OCI-LY1 (cell line): ENCODE measurements around the gene ZNF768.

Experiments used
- CTCF ChIP-seq: fragments of 200-600 bp; sonication (generic), shearing (Covaris generic); IDR thresholded peaks from 2 replicates; pipeline ENCODE4 v1.5.1; 2017; ENCODE audit warnings: mild to moderate bottlenecking, antibody characterized with exemption, low read length, moderate library complexity, mixed read lengths
- EZH2 ChIP-seq: fragments of 200-600 bp; sonication (generic), shearing (Covaris generic); IDR thresholded peaks from 2 replicates; pipeline ENCODE4 v1.8.0; 2017; ENCODE audit warnings: borderline replicate concordance, mixed run types, mild to moderate bottlenecking, antibody characterized with exemption, low read length, moderate library complexity, mixed read lengths

- TF ChIP-seq CTCF (no peak; the same call in 1 of the 2 replicates), EZH2 (no peak)
These were observed 44.0 kb downstream of the ZNF768 start for GRCh38 chr16:30482366-30482765.
